WTC11 (cell line): ENCODE measurements around the gene CES3. TPM values are rescaled to one million over a fixed set of nuclear protein-coding genes. Genes with fewer than 3 reads are reported as not detected.

Experiments used
- ATAC-seq: fragments of 200-7000 bp; cut with Tn5 transposase; 2 replicates; pipeline ENCODE4 v1.10.0; 2021; ENCODE audit warnings: mild to moderate bottlenecking, moderate library complexity
- CTCF ChIA-PET: fragments of 300-600 bp; sonication (Branson Sonifier 250); formaldehyde crosslinking; loops from one replicate; lab custom pipeline; 2021; ENCODE audit warnings: antibody characterized with exemption; lab: Charles Lee
- POLR2A ChIA-PET: fragments of 350-600 bp; sonication (Branson Sonifier 250); formaldehyde crosslinking; loops from one replicate; lab custom pipeline; 2021; ENCODE audit warnings: antibody characterized with exemption; lab: Charles Lee
- DNase-seq: peaks from one replicate; pipeline ENCODE4 v3.0.0; 2021; ENCODE audit warnings: low spot score
- H3K27ac Mint-ChIP-seq: 2 replicates; pipeline ENCODE4 v1.8.0; 2021; ENCODE audit warnings: mixed read lengths
- H3K27me3 Mint-ChIP-seq: 2 replicates; pipeline ENCODE4 v1.8.0; 2021; ENCODE audit warnings: low read depth, mild to moderate bottlenecking, moderate library complexity, mixed read lengths
- H3K36me3 Mint-ChIP-seq: 2 replicates; pipeline ENCODE4 v1.8.0; 2021; ENCODE audit warnings: mixed read lengths
- H3K4me1 Mint-ChIP-seq: 2 replicates; pipeline ENCODE4 v1.8.0; 2022; ENCODE audit warnings: mixed read lengths
- H3K4me3 Mint-ChIP-seq: 2 replicates; pipeline ENCODE4 v1.8.0; 2021; ENCODE audit warnings: mild to moderate bottlenecking, moderate library complexity, mixed read lengths
- H3K9me3 Mint-ChIP-seq: 2 replicates; pipeline ENCODE4 v1.8.0; 2021; ENCODE audit warnings: mixed read lengths
- AFF4 ChIP-seq: sonication (generic); formaldehyde crosslinking; IDR thresholded peaks from 2 replicates; pipeline ENCODE4 v1.8.1; 2023; ENCODE audit warnings: mild to moderate bottlenecking, missing genetic modification reagents, borderline replicate concordance
- AR ChIP-seq: fragments of 250-450 bp; sonication (Bioruptor Pico); IDR thresholded peaks from 2 replicates; pipeline ENCODE4 v1.9.0; 2021; ENCODE audit warnings: mild to moderate bottlenecking
- ATF6 ChIP-seq: sonication (generic); formaldehyde crosslinking; IDR thresholded peaks from 2 replicates; pipeline ENCODE4 v1.8.1; 2023; ENCODE audit warnings: mild to moderate bottlenecking, missing genetic modification reagents
- E2F5 ChIP-seq: sonication (generic); formaldehyde crosslinking; IDR thresholded peaks from 2 replicates; pipeline ENCODE4 v1.8.1; 2022; ENCODE audit warnings: mild to moderate bottlenecking, moderate library complexity, missing genetic modification reagents
- FOXP4 ChIP-seq: sonication (generic); formaldehyde crosslinking; IDR thresholded peaks from 2 replicates; pipeline ENCODE4 v1.8.0; 2022; ENCODE audit warnings: mild to moderate bottlenecking, missing genetic modification reagents
- MAX ChIP-seq: sonication (generic); formaldehyde crosslinking; IDR thresholded peaks from 2 replicates; pipeline ENCODE4 v1.8.0; 2022; ENCODE audit warnings: mild to moderate bottlenecking, missing genetic modification reagents
- MXD4 ChIP-seq: fragments of 250-450 bp; sonication (Bioruptor Pico); IDR thresholded peaks from 2 replicates; pipeline ENCODE4 v1.8.0; 2021; ENCODE audit warnings: mild to moderate bottlenecking, moderate library complexity, borderline replicate concordance
- OVOL2 ChIP-seq: fragments of 250-450 bp; sonication (Bioruptor Pico); IDR thresholded peaks from 2 replicates; pipeline ENCODE4 v1.9.0; 2021; ENCODE audit warnings: mild to moderate bottlenecking, borderline replicate concordance
- PREB ChIP-seq: sonication (generic); formaldehyde crosslinking; IDR thresholded peaks from 2 replicates; pipeline ENCODE4 v1.8.1; 2022; ENCODE audit warnings: mild to moderate bottlenecking, missing genetic modification reagents, moderate library complexity, borderline replicate concordance
- RELA ChIP-seq: sonication (generic); formaldehyde crosslinking; IDR thresholded peaks from 2 replicates; pipeline ENCODE4 v1.8.1; 2022; ENCODE audit warnings: missing genetic modification reagents, mild to moderate bottlenecking, borderline replicate concordance
- RORB ChIP-seq: fragments of 250-450 bp; sonication (Bioruptor Pico); IDR thresholded peaks from 2 replicates; pipeline ENCODE4 v1.9.0; 2021; ENCODE audit warnings: mild to moderate bottlenecking
- TEAD4 ChIP-seq: sonication (generic); formaldehyde crosslinking; IDR thresholded peaks from 2 replicates; pipeline ENCODE4 v1.8.0; 2022; ENCODE audit warnings: mild to moderate bottlenecking, missing genetic modification reagents
- ZBTB21 ChIP-seq: sonication (generic); formaldehyde crosslinking; IDR thresholded peaks from 2 replicates; pipeline ENCODE4 v1.8.1; 2023; ENCODE audit warnings: mild to moderate bottlenecking, missing genetic modification reagents, borderline replicate concordance
- ZNF121 ChIP-seq: sonication (generic); formaldehyde crosslinking; IDR thresholded peaks from 2 replicates; pipeline ENCODE4 v1.8.0; 2023; ENCODE audit warnings: missing genetic modification reagents
- ZNF416 ChIP-seq: fragments of 250-450 bp; sonication (Bioruptor Pico); IDR thresholded peaks from 2 replicates; pipeline ENCODE4 v1.9.0; 2021; ENCODE audit warnings: mild to moderate bottlenecking, inconsistent platforms
- ZSCAN18 ChIP-seq: fragments of 250-450 bp; sonication (Bioruptor Pico); IDR thresholded peaks from 2 replicates; pipeline ENCODE4 v2.1.2; 2022; ENCODE audit warnings: mild to moderate bottlenecking, moderate library complexity
- total RNA-seq: library from RNA; stranded (reverse); gene quantifications from 3 replicates; pipeline ENCODE4 v1.2.3, GENCODE V29; 2021

CES3 gene
- total RNA-seq, 1 experiment from 2014 or later: 3.3 TPM

GRCh38 chr16:66952430-66953110 lies 8.5 kb upstream of the CES3 start:
- Mint-ChIP-seq H3K9me3 (peaks cover 9% of the 10 kb centered on the region), H3K4me1 (peaks cover 12% of the 10 kb centered on the region)
- no peak for ATAC-seq
- DNase-seq: no peak
- POLR2A ChIA-PET: interaction anchor here (0.6 kb wide), 1 partner anchor 9 kb away, joined by 4 read pairs; no protein-coding TSS in a partner anchor
- TF ChIP-seq ZNF416 (no peak), AR (CRISPR knock-in tag) (no peak), ZBTB21 (no peak), RORB (CRISPR knock-in tag) (no peak), FOXP4 (CRISPR knock-in tag) (no peak), E2F5 (CRISPR knock-in tag) (no peak), OVOL2 (CRISPR knock-in tag) (no peak), ATF6 (CRISPR knock-in tag) (no peak), ZSCAN18 (no peak), PREB (CRISPR knock-in tag) (no peak), ZNF121 (CRISPR knock-in tag) (no peak)
- TF ChIP-seq, all 79 proteins: peak for 0
- Mint-ChIP-seq H3K27me3 (peaks cover 49% of the 10 kb centered on the region), H3K36me3 (0 out of 2 replicates have a peak, but pooled peaks cover 5% of the 10 kb centered on the region), H3K4me3 (no peak overlapping the region), H3K27ac (no peak overlapping the region)
- CTCF ChIA-PET: interaction anchor here (0.6 to 3.0 kb wide), 7 partner anchors 8 to 333 kb away, joined by 3 to 34 read pairs (median 13); partner anchors contain the start of genes CES3 and MATCAP1

- no peak for DNase-seq
- peaks cover 9% of the 10 kb centered on the region for H3K9me3 Mint-ChIP-seq
- peaks cover 4% of the 10 kb centered on the region for H3K4me1 Mint-ChIP-seq
- H3K4me3 Mint-ChIP-seq: no peak overlapping the region
- 0 out of 2 replicates have a peak, but pooled peaks cover 5% of the 10 kb centered on the region for H3K36me3 Mint-ChIP-seq
- TF ChIP-seq RELA: no peak
- no peak for TF ChIP-seq AFF4 (CRISPR knock-in tag)
- TF ChIP-seq MAX: no peak
- TF ChIP-seq TEAD4: no peak
- no peak for TF ChIP-seq MXD4 (CRISPR knock-in tag)
- TF ChIP-seq, all 79 proteins: peak for 0
- Mint-ChIP-seq H3K27me3 (peaks cover 44% of the 10 kb centered on the region), H3K27ac (no peak overlapping the region)
- ChIA-PET CTCF (interaction anchor here (0.6 to 3.0 kb wide), 38 partner anchors 9 to 576 kb away, joined by 3 to 34 read pairs (median 5); partner anchors contain the start of genes B3GNT9, ELMO3, FHOD1 and MATCAP1), POLR2A (interaction anchor here (0.6 kb wide), 2 partner anchors 10 to 164 kb away, joined by 4 to 5 read pairs; no protein-coding TSS in a partner anchor)
- no peak for ATAC-seq
Measured at GRCh38 chr16:66953462-66954096, 7.5 kb upstream of the CES3 start.
